RCC 7860 (cell line): ENCODE data around the gene ALPK1.
"Not testable (repeated sequence)": the region's sequence is repeated elsewhere in the genome, so short reads cannot be mapped to it uniquely, and the experiment has no call there.

Experiments
- DNase-seq: peaks from one replicate; pipeline ENCODE4 v3.0.0-alpha.2; 2015; ENCODE audit warnings: low spot score
- FAIRE-seq: peaks from 2 replicates; lab custom pipeline; 2012; peaks lifted over from hg19 to GRCh38; lab: Jason Lieb, UNC

ALPK1 gene

GRCh38 chr4:112436987-112437386 is 139.8 kb downstream of the ALPK1 start:
- DNase-seq (no peak), FAIRE-seq (no peak)

- not testable (repeated sequence) for FAIRE-seq, DNase-seq
These were observed 145.1 kb downstream of the ALPK1 start for GRCh38 chr4:112442226-112442625.

GRCh38 chr4:112448306-112449132 is 151.3 kb downstream of the ALPK1 start:
- DNase-seq, result no peak
- no peak for FAIRE-seq

GRCh38 chr4:112449708-112450107 is 152.5 kb downstream of the ALPK1 start:
- FAIRE-seq, result no peak
- no peak for DNase-seq

- DNase-seq (no peak), FAIRE-seq (no peak)
These were observed 153.9 kb downstream of the ALPK1 start for GRCh38 chr4:112451104-112451503.

- no peak for DNase-seq
- no peak for FAIRE-seq
These were observed 154.7 kb downstream of the ALPK1 start for GRCh38 chr4:112451831-112452230.

- FAIRE-seq (no peak), DNase-seq (no peak)
These were observed 156.2 kb downstream of the ALPK1 start for GRCh38 chr4:112453321-112453720.

- FAIRE-seq, result no peak
- no peak for DNase-seq
These were observed 175.1 kb downstream of the ALPK1 start for GRCh38 chr4:112472318-112472717.

- FAIRE-seq (no peak), DNase-seq (no peak)
These were observed 176.8 kb downstream of the ALPK1 start for GRCh38 chr4:112473985-112474384.

GRCh38 chr4:112485930-112486329 is 188.8 kb downstream of the ALPK1 start:
- FAIRE-seq (no peak), DNase-seq (no peak)

- not testable (repeated sequence) for FAIRE-seq, DNase-seq
These were observed 193.6 kb downstream of the ALPK1 start for GRCh38 chr4:112490808-112491207.
